ENCODE results near the gene ACTA1. TPM values are rescaled to one million over a fixed set of nuclear protein-coding genes. Genes with fewer than 3 reads are reported as not detected.

Gene ACTA1
- total and polyA plus RNA-seq, 2 experiments from 2014 or later, result 8.8 to 13.0 TPM

DNA sequence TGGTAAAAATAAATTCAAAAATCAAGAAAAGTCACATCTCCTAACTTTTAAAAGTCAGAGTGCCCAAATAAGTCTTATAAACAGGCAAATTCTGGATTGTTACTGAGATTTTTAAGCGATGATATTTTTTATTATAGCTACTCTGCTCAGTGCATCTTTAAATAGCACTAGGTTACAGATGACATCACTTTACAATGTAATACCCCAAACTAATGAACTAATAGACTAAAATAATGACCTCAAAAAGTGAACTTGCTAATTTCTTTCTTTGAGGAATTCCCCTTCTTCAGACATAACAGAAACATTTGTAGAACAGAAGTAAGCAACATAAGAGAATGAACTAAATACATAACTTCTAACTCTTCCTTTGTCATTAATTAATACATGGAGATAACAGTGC is 33.0 kb upstream of the ACTA1 start:
- H3K27ac ChIP-seq (ENCODE audit: low read depth), result no peak overlapping the region
- no peak for DNase-seq (ENCODE audit: low spot score)
- H4K20me1 ChIP-seq (replicated peaks; ENCODE audit: insufficient read depth), result peaks cover 8% of the 10 kb centered on the region; the same call in 1 of the 2 replicates
- H3K4me3 Mint-ChIP-seq, result no peak overlapping the region
- H3K27me3 ChIP-seq (ENCODE audit: insufficient read depth), result no peaks in the 10 kb centered on the region
- peaks cover 68% of the 10 kb centered on the region for H3K36me3 Mint-ChIP-seq (ENCODE audit: low read depth)
- H3K9me2 ChIP-seq (ENCODE audit: insufficient read depth), result no peaks in the 10 kb centered on the region
- H3K36me3 ChIP-seq (ENCODE audit: insufficient read depth), result peaks cover 18% of the 10 kb centered on the region; the same call in 1 of the 2 replicates
- no peak for ATAC-seq
- peaks cover 4% of the 10 kb centered on the region for H3K27me3 Mint-ChIP-seq (ENCODE audit: insufficient read depth, low read depth, poor library complexity)
- H3K27ac Mint-ChIP-seq, result no peak overlapping the region
- no peak overlapping the region for H2AFZ ChIP-seq
- no peak overlapping the region for H3K4me2 ChIP-seq
- H3K4me3 ChIP-seq, result no peak overlapping the region
- no peaks in the 10 kb centered on the region for H3K79me2 ChIP-seq (replicated peaks; ENCODE audit: insufficient read depth)
- TF ChIP-seq EZH2phosphoT487 (IDR thresholded peaks at IDR 0.05; ENCODE audit: unreplicated experiment) (no peak), ZNF114 (CRISPR knock-in tag; IDR thresholded peaks at IDR 0.05) (no peak), CREB1 (CRISPR knock-in tag; IDR thresholded peaks at IDR 0.05; ENCODE audit: low read depth) (no peak)
- TF ChIP-seq, protein P1, sequence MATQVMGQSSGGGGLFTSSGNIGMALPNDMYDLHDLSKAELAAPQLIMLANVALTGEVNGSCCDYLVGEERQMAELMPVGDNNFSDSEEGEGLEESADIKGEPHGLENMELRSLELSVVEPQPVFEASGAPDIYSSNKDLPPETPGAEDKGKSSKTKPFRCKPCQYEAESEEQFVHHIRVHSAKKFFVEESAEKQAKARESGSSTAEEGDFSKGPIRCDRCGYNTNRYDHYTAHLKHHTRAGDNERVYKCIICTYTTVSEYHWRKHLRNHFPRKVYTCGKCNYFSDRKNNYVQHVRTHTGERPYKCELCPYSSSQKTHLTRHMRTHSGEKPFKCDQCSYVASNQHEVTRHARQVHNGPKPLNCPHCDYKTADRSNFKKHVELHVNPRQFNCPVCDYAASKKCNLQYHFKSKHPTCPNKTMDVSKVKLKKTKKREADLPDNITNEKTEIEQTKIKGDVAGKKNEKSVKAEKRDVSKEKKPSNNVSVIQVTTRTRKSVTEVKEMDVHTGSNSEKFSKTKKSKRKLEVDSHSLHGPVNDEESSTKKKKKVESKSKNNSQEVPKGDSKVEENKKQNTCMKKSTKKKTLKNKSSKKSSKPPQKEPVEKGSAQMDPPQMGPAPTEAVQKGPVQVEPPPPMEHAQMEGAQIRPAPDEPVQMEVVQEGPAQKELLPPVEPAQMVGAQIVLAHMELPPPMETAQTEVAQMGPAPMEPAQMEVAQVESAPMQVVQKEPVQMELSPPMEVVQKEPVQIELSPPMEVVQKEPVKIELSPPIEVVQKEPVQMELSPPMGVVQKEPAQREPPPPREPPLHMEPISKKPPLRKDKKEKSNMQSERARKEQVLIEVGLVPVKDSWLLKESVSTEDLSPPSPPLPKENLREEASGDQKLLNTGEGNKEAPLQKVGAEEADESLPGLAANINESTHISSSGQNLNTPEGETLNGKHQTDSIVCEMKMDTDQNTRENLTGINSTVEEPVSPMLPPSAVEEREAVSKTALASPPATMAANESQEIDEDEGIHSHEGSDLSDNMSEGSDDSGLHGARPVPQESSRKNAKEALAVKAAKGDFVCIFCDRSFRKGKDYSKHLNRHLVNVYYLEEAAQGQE (IDR thresholded peaks at IDR 0.05; ENCODE audit: unreplicated experiment), result no peak
- H3K4me1 Mint-ChIP-seq, result no peaks in the 10 kb centered on the region
- H3K9me3 Mint-ChIP-seq, result no peaks in the 10 kb centered on the region
- H3K4me1 ChIP-seq (ENCODE audit: insufficient read depth), result no peaks in the 10 kb centered on the region
- no peaks in the 10 kb centered on the region for H3F3A ChIP-seq (replicated peaks; ENCODE audit: low read depth)

DNA sequence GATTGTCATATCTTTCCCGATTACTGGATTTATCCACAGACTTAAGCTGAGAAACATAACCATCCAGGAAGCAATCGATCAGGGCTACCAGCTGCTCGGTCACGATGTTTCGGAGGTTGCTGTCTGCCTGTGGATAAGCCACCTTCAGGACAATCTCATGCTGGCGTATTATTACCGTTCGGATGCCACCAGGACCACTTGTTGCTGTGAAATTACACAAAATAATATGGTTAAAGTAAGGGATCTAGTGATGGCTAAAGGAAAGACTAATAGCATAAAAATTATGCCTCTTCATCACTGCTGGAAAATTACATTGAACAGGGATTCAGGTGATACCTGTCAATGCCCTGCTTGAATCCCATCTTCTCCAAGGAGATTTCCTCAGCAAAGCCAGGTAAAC is 30.8 kb upstream of the ACTA1 start:
- H3K4me3 ChIP-seq, result no peak overlapping the region
- DNase-seq (ENCODE audit: low spot score) (no peak), ATAC-seq (no peak)
- H3K79me2 ChIP-seq (replicated peaks; ENCODE audit: insufficient read depth), result no peaks in the 10 kb centered on the region
- H3K27ac ChIP-seq (ENCODE audit: low read depth), result no peak overlapping the region
- Mint-ChIP-seq H3K27ac (no peak overlapping the region), H3K4me3 (no peak overlapping the region), H3K4me1 (no peaks in the 10 kb centered on the region), H3K9me3 (no peaks in the 10 kb centered on the region), H3K27me3 (ENCODE audit: insufficient read depth, low read depth, poor library complexity) (peaks cover 2% of the 10 kb centered on the region), H3K36me3 (ENCODE audit: low read depth) (peaks cover 68% of the 10 kb centered on the region)
- H3K9me2 ChIP-seq (ENCODE audit: insufficient read depth), result no peaks in the 10 kb centered on the region
- TF ChIP-seq, protein P2, sequence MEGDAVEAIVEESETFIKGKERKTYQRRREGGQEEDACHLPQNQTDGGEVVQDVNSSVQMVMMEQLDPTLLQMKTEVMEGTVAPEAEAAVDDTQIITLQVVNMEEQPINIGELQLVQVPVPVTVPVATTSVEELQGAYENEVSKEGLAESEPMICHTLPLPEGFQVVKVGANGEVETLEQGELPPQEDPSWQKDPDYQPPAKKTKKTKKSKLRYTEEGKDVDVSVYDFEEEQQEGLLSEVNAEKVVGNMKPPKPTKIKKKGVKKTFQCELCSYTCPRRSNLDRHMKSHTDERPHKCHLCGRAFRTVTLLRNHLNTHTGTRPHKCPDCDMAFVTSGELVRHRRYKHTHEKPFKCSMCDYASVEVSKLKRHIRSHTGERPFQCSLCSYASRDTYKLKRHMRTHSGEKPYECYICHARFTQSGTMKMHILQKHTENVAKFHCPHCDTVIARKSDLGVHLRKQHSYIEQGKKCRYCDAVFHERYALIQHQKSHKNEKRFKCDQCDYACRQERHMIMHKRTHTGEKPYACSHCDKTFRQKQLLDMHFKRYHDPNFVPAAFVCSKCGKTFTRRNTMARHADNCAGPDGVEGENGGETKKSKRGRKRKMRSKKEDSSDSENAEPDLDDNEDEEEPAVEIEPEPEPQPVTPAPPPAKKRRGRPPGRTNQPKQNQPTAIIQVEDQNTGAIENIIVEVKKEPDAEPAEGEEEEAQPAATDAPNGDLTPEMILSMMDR (conservative IDR thresholded peaks at IDR 0.05; ENCODE audit: low read depth in 2 of 2), result no peak
- H3K36me3 ChIP-seq (ENCODE audit: insufficient read depth), result peaks cover 30% of the 10 kb centered on the region
- H2AFZ ChIP-seq, result no peak overlapping the region
- no peak overlapping the region for H3K4me2 ChIP-seq
- no peaks in the 10 kb centered on the region for H4K20me1 ChIP-seq (replicated peaks; ENCODE audit: insufficient read depth)
- H3K4me1 ChIP-seq (ENCODE audit: insufficient read depth), result no peaks in the 10 kb centered on the region
- no peaks in the 10 kb centered on the region for H3F3A ChIP-seq (replicated peaks; ENCODE audit: low read depth)
- H3K27me3 ChIP-seq (ENCODE audit: insufficient read depth), result no peaks in the 10 kb centered on the region
